Esophagus muscularis mucosa (tissue), 4 donors: ENCODE results near the gene HECTD4. TPM values are rescaled to one million over a fixed set of nuclear protein-coding genes. Genes with fewer than 3 reads are reported as not detected.

Experiments
- DNase-seq: peaks from one replicate; pipeline ENCODE4 v3.0.0-alpha.2; 2017; ENCODE audit errors: extremely low spot score
- H3K27ac ChIP-seq, 4 donors: fragments of 200-600 bp; sonication (generic); replicated peaks in 1 of 4; 1 replicate in 3 of 4; 2 replicates in 1 of 4; pipeline ENCODE4 v1.5.1; 2016 to 2019; ENCODE audit warnings: mild to moderate bottlenecking in 1 of 4
- H3K27me3 ChIP-seq, 4 donors: fragments of 200-600 bp; sonication (generic); one replicate each; pipeline versions ENCODE4 v1.5.1 to v1.6.0; 2016 to 2019
- H3K36me3 ChIP-seq, 4 donors: fragments of 200-600 bp; sonication (generic); one replicate each; pipeline ENCODE4 v1.5.1; 2016 to 2019
- H3K4me1 ChIP-seq, 4 donors: fragments of 200-600 bp; sonication (generic); one replicate each; pipeline ENCODE4 v1.5.1; 2016 to 2019
- H3K4me3 ChIP-seq, 4 donors: fragments of 200-600 bp; sonication (generic); 1 replicate in 2 of 4; 2 replicates in 2 of 4; pipeline ENCODE4 v1.5.1; 2016 to 2019; ENCODE audit warnings: mild to moderate bottlenecking in 4 of 4, moderate library complexity in 1 of 4
- H3K9me3 ChIP-seq, 4 donors: fragments of 200-600 bp; sonication (generic); 1 replicate in 3 of 4; 2 replicates in 1 of 4; pipeline ENCODE4 v1.5.1; 2016 to 2019
- CTCF ChIP-seq, 3 experiments: fragments of 200-600 bp in 2 of 3; fragments of 450-650 bp in 1 of 3; sonication (generic) in 2 of 3; IDR thresholded peaks; one replicate each; pipeline ENCODE4 v1.5.1; 2017 to 2019; ENCODE audit warnings: antibody characterized with exemption in 3 of 3, mild to moderate bottlenecking in 2 of 3, moderate library complexity in 1 of 3
- EP300 ChIP-seq: sonication (generic); formaldehyde crosslinking; IDR thresholded peaks from one replicate; pipeline ENCODE4 v1.6.1; 2017; ENCODE audit warnings: antibody characterized with exemption
- POLR2A ChIP-seq: fragments of 450-650 bp; IDR thresholded peaks from one replicate; pipeline ENCODE4 v1.6.1; 2017; ENCODE audit warnings: antibody characterized with exemption, moderate library complexity, mild to moderate bottlenecking, low read depth
- POLR2AphosphoS5 ChIP-seq, 2 donors: sonication (generic); formaldehyde crosslinking; IDR thresholded peaks; one replicate each; pipeline ENCODE4 v1.6.1; 2017; ENCODE audit warnings: antibody characterized with exemption in 2 of 2
- WGBS: methylation state at CpG from one replicate; pipeline ENCODE4 v1.1.5; 2018; 5-methylcytosine and 5-hydroxymethylcytosine counted together
- intact Hi-C: fragments of 100-400 bp; cut with DNase I; formaldehyde crosslinking; loops from one replicate; pipeline ENCODE4 v1.15.1; 2023
- total RNA-seq, 4 donors: library from RNA; depleted of rRNA; stranded (reverse); fragments of >200 nt; gene quantifications; one replicate each; pipeline versions ENCODE4 v1.1.0 to v1.2.1, GENCODE V29; 2016

The HECTD4 gene
- total RNA-seq, 4 donors from 2014 or later, result 27.3 to 59.3 (median 44.9) TPM

GRCh38 chr12:112294793-112295192 is 87.4 kb downstream of the HECTD4 start:
- Histone ChIP-seq H3K36me3 (peaks cover 0 to 46% (median 22%) of the 10 kb centered on the region in 4 donors), H3K4me1 (no peaks in the 10 kb centered on the region), H3K4me3 (no peak overlapping the region), H3K27ac (no peak overlapping the region), H3K27me3 (no peaks in the 10 kb centered on the region), H3K9me3 (no peaks in the 10 kb centered on the region)
- intact Hi-C loops, result no loop called here
- DNase-seq, result no peak
- TF ChIP-seq POLR2AphosphoS5 (IDR thresholded peaks at IDR 0.05), result no peak
- no peak for TF ChIP-seq POLR2A
- no peak for TF ChIP-seq CTCF (IDR thresholded peaks at IDR 0.05)
- TF ChIP-seq EP300, result no peak
- WGBS, result 86% methylated on average over 9 of the region's 9 CpGs

GRCh38 chr12:112288638-112289037 is 93.6 kb downstream of the HECTD4 start:
- Histone ChIP-seq H3K36me3 (peaks cover 0 to 28% (median 8%) of the 10 kb centered on the region in 4 donors), H3K27me3 (no peaks in the 10 kb centered on the region), H3K4me3 (no peak overlapping the region), H3K27ac (no peak overlapping the region), H3K9me3 (peaks cover 0 to 10% (median 8%) of the 10 kb centered on the region in 4 donors), H3K4me1 (peaks cover 10 to 28% (median 22%) of the 10 kb centered on the region in 4 donors)
- WGBS, result 100% methylated on average over 1 of the region's 1 CpG
- TF ChIP-seq POLR2A, result no peak
- TF ChIP-seq POLR2AphosphoS5 (IDR thresholded peaks at IDR 0.05), result no peak
- TF ChIP-seq EP300, result no peak
- TF ChIP-seq CTCF (IDR thresholded peaks at IDR 0.05), result no peak
- no peak for DNase-seq
- intact Hi-C loops, result no loop called here

- peaks cover 10 to 36% (median 28%) of the 10 kb centered on the region in 4 donors for H3K4me1 ChIP-seq
- 89% methylated on average over 5 of the region's 5 CpGs for WGBS
- H3K9me3 ChIP-seq, result peaks cover 0 to 10% (median 8%) of the 10 kb centered on the region in 4 donors
- no peaks in the 10 kb centered on the region for H3K27me3 ChIP-seq
- intact Hi-C loops, result no loop called here
- H3K27ac ChIP-seq, result no peak overlapping the region
- H3K36me3 ChIP-seq, result peaks cover 0 to 19% (median 8%) of the 10 kb centered on the region in 4 donors
- no peak overlapping the region for H3K4me3 ChIP-seq
- TF ChIP-seq CTCF (IDR thresholded peaks at IDR 0.05) (no peak), POLR2AphosphoS5 (IDR thresholded peaks at IDR 0.05) (no peak), POLR2A (no peak), EP300 (no peak)
- no peak for DNase-seq
Measured at GRCh38 chr12:112285600-112286401, 96.4 kb downstream of the HECTD4 start.

GRCh38 chr12:112283546-112283945 is 98.7 kb downstream of the HECTD4 start:
- no peak overlapping the region for H3K27ac ChIP-seq
- H3K4me3 ChIP-seq, result no peak overlapping the region
- no peaks in the 10 kb centered on the region for H3K27me3 ChIP-seq
- peaks cover 0 to 5% (median 3%) of the 10 kb centered on the region in 4 donors for H3K9me3 ChIP-seq
- H3K4me1 ChIP-seq, result peaks cover 10 to 36% (median 28%) of the 10 kb centered on the region in 4 donors
- DNase-seq, result no peak
- no peak for TF ChIP-seq EP300
- TF ChIP-seq POLR2A, result no peak
- no peak for TF ChIP-seq POLR2AphosphoS5 (IDR thresholded peaks at IDR 0.05)
- TF ChIP-seq CTCF (IDR thresholded peaks at IDR 0.05), result no peak
- intact Hi-C loops, result loop anchor here (5.0 kb wide), 1 partner anchor 104 kb away; no protein-coding TSS in a partner anchor
- H3K36me3 ChIP-seq, result peaks cover 0 to 10% (median 4%) of the 10 kb centered on the region in 4 donors
- 42% methylated on average over 2 of the region's 2 CpGs for WGBS
